A549 (cell line): ENCODE measurements around the gene GRK5.

Source experiments
- BHLHE40 ChIP-seq: IDR thresholded peaks from 2 replicates; pipeline ENCODE4 v1.6.1; 2012; ENCODE audit warnings: low read depth, low read length, inconsistent platforms
- EP300 ChIP-seq, 2 experiments: fragments of >200 bp; sonication (Bioruptor Twin); formaldehyde crosslinking; IDR thresholded peaks; 2 replicates in 1 of 2; 3 replicates in 1 of 2; pipeline ENCODE4 v1.6.1; 2016 to 2017
- JUN ChIP-seq, 2 experiments: fragments of >200 bp; sonication (Bioruptor Twin); formaldehyde crosslinking; IDR thresholded peaks; 2 replicates in 1 of 2; 3 replicates in 1 of 2; pipeline ENCODE4 v1.6.1; 2016 to 2017
- JUNB ChIP-seq: fragments of >200 bp; sonication (Bioruptor Twin); formaldehyde crosslinking; IDR thresholded peaks from 2 replicates; pipeline ENCODE4 v1.6.1; 2016
- MAFK ChIP-seq: fragments of 450-650 bp; IDR thresholded peaks from 2 replicates; pipeline ENCODE4 v1.6.1; 2014; ENCODE audit not compliant: partially characterized antibody
- MAZ ChIP-seq: fragments of 150-350 bp; IDR thresholded peaks from 2 replicates; pipeline ENCODE4 v1.6.1; 2014; ENCODE audit warnings: antibody characterized with exemption, low read depth, low read length, borderline replicate concordance
- POLR2A ChIP-seq: IDR thresholded peaks from 2 replicates; pipeline ENCODE4 v1.6.1; 2012; ENCODE audit warnings: mild to moderate bottlenecking, low read length
- RARB ChIP-seq: fragments of 250-450 bp; sonication (Bioruptor Pico); IDR thresholded peaks from 2 replicates; pipeline ENCODE4 v1.8.0; 2021; ENCODE audit warnings: mild to moderate bottlenecking, moderate library complexity
- SMC3 ChIP-seq: fragments of >200 bp; sonication (Bioruptor Twin); formaldehyde crosslinking; IDR thresholded peaks from 3 replicates; pipeline ENCODE4 v1.6.1; 2018; ENCODE audit warnings: inconsistent platforms
- TF ChIP-seq, protein P1 (sequence below): fragments of >200 bp; sonication (Bioruptor Twin); formaldehyde crosslinking; IDR thresholded peaks from 3 replicates; pipeline ENCODE4 v1.5.1; 2016
- TF ChIP-seq, protein P2 (sequence below): IDR thresholded peaks from 2 replicates; pipeline ENCODE4 v1.6.1; 2012

DNA sequence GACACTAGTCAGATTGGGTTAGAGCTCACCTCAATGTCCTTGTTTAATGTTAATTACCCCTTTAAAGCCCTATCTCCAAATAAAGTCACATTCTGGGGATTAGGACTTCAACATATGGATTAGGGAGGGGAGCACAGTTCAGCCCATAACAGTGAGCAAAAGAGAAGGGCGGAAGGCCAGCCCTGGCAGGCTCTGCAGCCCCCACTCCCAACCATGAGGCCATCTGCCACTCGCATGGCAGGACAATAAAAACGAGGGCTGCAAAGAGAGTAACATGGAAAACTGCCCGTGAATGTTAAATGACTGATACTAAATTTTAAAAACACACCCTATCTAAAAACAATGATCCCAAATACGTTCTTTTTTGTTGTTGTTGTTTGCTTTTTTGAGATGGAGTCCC is 296.4 kb downstream of the GRK5 start:
- TF ChIP-seq, protein P1, sequence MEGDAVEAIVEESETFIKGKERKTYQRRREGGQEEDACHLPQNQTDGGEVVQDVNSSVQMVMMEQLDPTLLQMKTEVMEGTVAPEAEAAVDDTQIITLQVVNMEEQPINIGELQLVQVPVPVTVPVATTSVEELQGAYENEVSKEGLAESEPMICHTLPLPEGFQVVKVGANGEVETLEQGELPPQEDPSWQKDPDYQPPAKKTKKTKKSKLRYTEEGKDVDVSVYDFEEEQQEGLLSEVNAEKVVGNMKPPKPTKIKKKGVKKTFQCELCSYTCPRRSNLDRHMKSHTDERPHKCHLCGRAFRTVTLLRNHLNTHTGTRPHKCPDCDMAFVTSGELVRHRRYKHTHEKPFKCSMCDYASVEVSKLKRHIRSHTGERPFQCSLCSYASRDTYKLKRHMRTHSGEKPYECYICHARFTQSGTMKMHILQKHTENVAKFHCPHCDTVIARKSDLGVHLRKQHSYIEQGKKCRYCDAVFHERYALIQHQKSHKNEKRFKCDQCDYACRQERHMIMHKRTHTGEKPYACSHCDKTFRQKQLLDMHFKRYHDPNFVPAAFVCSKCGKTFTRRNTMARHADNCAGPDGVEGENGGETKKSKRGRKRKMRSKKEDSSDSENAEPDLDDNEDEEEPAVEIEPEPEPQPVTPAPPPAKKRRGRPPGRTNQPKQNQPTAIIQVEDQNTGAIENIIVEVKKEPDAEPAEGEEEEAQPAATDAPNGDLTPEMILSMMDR = no peak
- no peak for TF ChIP-seq RARB (CRISPR knock-in tag)
- no peak for TF ChIP-seq EP300 (IDR thresholded peaks at IDR 0.05)
- no peak for TF ChIP-seq MAFK
- no peak for TF ChIP-seq JUN (IDR thresholded peaks at IDR 0.05)
- no peak for TF ChIP-seq JUNB
- TF ChIP-seq, protein P2, sequence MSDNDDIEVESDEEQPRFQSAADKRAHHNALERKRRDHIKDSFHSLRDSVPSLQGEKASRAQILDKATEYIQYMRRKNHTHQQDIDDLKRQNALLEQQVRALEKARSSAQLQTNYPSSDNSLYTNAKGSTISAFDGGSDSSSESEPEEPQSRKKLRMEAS = no peak
- no peak for TF ChIP-seq SMC3
- no peak for TF ChIP-seq BHLHE40
- TF ChIP-seq POLR2A = no peak
- no peak for TF ChIP-seq MAZ
